C4-2B (cell line): ENCODE measurements around the gene CENPQ.

ENCODE experiments used
- H3K27ac ChIP-seq: fragments of 450-650 bp; 2 replicates; pipeline ENCODE4 v1.5.1; 2017
- ZFX ChIP-seq: fragments of 450-650 bp; IDR thresholded peaks from 2 replicates; pipeline ENCODE4 v1.6.1; 2017
- TF ChIP-seq, protein P1 (sequence below): fragments of 450-650 bp; conservative IDR thresholded peaks from 2 replicates; pipeline ENCODE4 v1.5.1; 2017; ENCODE audit warnings: mild to moderate bottlenecking

CENPQ gene

DNA sequence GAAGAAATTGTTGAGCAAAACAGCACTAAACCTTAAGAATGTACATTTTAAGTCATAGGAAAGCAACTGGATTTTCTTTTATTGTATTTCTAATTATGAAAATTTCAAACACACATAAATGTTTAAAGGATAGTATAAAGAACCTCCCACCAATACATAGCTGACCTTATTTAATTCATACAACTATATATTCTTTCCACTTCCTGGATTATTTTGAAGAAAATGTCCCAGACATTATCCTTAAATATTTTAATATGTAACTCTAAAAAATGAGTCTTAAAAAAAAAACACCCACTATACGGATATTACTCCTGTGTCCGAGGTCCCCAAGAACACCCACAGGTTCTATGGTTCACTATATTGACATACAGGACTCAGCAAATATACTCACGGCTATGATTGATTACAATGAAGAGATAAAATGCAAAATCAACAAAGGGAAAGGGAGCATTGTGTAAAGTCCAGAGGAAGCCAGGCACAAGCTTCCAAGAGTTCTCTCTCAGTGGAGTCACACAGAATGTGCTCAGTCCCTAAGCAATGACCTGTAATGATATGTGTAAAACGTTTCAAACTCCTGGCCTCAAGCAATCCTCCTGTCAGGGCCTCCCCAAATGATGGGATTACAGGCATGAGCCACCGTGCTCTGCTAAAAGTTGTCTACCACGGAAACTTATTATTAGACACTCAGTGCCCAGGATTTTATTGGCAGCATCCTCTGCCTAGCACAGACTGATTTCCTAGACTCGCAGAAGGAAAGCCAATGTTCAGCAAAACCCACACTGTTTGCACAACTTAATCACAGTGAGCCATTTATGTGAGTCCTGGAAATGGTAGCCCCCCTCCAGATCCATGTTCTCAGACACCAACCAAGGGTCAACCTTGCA, 59.8 kb downstream of the CENPQ start:
- TF ChIP-seq, protein P1, sequence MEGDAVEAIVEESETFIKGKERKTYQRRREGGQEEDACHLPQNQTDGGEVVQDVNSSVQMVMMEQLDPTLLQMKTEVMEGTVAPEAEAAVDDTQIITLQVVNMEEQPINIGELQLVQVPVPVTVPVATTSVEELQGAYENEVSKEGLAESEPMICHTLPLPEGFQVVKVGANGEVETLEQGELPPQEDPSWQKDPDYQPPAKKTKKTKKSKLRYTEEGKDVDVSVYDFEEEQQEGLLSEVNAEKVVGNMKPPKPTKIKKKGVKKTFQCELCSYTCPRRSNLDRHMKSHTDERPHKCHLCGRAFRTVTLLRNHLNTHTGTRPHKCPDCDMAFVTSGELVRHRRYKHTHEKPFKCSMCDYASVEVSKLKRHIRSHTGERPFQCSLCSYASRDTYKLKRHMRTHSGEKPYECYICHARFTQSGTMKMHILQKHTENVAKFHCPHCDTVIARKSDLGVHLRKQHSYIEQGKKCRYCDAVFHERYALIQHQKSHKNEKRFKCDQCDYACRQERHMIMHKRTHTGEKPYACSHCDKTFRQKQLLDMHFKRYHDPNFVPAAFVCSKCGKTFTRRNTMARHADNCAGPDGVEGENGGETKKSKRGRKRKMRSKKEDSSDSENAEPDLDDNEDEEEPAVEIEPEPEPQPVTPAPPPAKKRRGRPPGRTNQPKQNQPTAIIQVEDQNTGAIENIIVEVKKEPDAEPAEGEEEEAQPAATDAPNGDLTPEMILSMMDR = no peak
- peak overlapping the region; percentile 79 for H3K27ac ChIP-seq

DNA sequence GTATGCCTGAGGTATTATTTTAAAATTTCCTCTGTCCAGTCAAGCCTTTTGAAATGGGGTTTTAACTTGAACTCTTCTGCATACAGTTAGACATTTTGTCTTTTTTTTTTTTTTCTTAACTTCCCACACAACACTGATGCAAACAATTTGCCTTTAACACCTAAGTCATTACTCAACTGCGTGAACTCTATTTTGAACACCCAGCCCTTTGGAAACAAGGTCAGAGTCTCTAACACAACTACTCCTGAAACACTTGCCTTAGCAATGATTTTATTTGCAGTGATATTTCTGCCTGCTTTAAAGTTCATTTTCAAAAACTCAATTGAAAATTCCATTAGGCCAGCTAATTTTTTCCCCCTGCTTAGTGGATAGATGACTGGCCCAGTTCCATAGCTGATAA, 60.7 kb downstream of the CENPQ start:
- TF ChIP-seq ZFX = no peak
- TF ChIP-seq, protein P1 = no peak
- no peak overlapping the region for H3K27ac ChIP-seq

DNA sequence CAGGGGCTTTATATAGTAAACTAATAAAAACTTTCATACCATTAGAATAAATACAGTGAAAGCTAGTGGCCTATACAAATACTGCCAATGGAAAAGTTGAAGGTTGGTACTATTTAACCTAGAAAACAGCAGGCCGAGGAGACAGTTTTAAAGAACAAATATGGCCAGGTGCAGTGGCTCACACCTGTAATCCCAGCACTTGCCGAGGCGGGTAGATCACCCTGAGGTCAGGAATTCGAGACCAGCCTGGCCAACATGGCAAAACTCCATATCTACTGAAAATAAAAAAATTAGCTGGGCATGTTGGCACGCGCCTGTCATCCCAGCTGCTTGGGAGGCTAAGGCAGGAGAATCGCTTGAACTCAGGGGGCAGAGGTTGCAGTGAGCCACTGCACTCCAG, 61.4 kb downstream of the CENPQ start:
- no peak for TF ChIP-seq ZFX
- TF ChIP-seq, protein P1 = no peak
- peak overlapping the region; percentile 66 for H3K27ac ChIP-seq

DNA sequence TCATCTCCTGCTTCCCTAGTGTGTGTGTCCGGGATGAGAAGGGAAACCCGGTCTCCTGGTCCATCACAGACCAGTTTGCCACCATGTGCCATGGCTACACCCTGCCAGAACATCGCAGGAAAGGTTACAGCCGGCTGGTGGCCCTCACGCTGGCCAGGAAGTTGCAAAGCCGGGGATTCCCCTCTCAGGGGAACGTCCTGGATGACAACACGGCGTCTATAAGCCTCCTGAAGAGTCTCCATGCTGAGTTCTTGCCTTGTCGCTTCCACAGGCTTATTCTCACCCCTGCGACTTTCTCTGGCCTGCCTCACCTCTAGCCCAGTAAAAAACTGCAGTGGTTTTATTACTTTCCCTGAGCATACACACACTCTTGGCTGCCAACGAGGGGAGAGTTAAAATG, 63.4 kb downstream of the CENPQ start:
- no peak for TF ChIP-seq ZFX
- TF ChIP-seq, protein P1 = no peak
- H3K27ac ChIP-seq = peak overlapping the region; percentile 13; the same call in 1 of the 2 replicates

DNA sequence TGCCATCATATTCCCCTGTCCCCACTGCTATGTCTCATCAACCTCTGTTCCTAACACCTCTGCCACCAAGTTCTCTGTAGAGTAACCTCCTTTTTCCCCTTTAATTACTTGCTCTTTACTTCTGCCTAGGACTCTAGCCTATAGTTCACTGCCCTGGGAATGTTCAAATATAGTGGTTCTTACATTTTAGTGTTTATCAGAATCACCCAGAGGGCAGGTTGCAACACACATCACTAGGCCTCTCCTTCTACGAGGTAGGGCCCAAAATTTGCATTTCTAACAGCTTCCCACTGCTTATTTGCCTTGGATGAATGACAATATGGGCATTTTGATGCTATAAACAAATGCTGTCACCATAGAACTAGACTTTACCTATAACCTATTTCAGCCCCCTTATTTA, 64.2 kb downstream of the CENPQ start:
- no peak overlapping the region for H3K27ac ChIP-seq
- no peak for TF ChIP-seq ZFX
- TF ChIP-seq, protein P1 = no peak

DNA sequence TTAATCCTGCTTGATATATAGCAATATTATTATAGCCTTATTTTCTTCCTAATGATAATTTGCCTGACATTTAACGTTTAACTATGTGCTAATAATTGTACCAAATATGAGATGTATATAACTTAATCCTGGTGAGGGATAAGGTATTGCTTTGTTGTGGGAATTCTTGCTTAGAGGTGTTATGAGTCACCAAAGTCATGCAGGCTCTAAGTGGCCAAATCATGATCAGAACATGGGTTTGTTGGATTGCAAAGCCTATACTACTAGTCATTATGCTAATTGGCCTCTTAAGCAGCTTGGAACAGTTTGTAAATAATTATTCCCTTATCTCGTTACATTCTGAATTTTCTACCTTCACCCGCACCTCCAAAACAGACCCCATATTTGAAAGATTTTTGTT, 65.4 kb downstream of the CENPQ start:
- no peak overlapping the region for H3K27ac ChIP-seq
- TF ChIP-seq ZFX = no peak
- TF ChIP-seq, protein P1 = no peak

DNA sequence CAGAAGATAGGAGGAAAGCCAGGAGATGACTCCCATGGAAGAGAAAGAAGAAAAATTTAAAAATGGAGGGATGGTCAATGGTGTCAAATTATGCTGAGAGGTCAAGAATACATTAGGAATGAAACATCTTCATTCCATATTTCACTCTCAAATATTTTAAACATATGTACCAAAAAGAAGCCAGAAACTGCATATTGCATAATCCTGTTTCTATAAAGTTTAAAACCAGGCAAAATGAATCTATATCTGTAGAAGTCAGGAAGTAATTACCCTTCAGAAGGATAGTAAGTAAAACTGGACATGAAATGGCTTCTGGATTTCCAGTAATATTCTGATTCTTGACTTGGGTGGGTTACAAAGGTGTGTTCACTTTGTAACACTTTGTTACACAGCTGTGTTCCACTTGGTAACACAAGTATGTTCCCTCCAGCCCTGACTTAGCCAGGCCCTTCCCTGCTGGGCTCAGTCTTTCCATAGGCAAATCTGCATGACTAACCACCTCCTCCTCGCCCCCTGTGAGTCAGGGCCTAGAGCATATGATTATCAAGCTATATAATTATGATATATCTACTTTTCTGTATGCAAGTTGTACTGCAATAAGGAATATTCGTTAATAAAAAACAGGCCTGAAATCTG, 67.1 kb downstream of the CENPQ start:
- TF ChIP-seq, protein P1 = no peak
- TF ChIP-seq ZFX = no peak
- H3K27ac ChIP-seq = no peak overlapping the region
